SIG-M5 treated with dmso at 0.1 percent for 504 hours (cell line): ENCODE data around the gene TTC22.

Experiments
- DNase-seq: peaks from one replicate; lab custom pipeline; 2025; ENCODE audit not compliant: unreplicated experiment; lab: John Stamatoyannopoulos, UW

The TTC22 gene

DNA sequence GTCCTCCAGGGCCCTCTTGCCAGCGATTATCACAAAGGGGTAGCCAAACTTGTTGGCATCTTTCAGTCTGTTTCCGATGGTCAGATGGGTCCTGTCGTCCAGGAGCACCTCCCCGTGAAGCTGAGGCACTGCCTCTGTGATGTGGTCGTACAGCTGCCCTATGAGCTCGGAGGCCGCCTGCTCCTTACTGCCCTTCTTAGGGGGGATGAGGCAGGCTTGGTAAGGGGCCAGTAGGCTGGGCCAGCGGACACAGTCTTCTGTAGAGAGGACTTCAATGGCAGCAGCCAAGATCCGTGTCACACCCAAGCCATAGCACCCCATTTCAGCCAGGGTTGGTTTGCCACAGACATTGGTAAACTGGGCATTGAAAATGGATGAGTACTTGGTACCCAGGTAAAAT is 43.3 kb downstream of the TTC22 start:
- DNase-seq, result no peak

DNA sequence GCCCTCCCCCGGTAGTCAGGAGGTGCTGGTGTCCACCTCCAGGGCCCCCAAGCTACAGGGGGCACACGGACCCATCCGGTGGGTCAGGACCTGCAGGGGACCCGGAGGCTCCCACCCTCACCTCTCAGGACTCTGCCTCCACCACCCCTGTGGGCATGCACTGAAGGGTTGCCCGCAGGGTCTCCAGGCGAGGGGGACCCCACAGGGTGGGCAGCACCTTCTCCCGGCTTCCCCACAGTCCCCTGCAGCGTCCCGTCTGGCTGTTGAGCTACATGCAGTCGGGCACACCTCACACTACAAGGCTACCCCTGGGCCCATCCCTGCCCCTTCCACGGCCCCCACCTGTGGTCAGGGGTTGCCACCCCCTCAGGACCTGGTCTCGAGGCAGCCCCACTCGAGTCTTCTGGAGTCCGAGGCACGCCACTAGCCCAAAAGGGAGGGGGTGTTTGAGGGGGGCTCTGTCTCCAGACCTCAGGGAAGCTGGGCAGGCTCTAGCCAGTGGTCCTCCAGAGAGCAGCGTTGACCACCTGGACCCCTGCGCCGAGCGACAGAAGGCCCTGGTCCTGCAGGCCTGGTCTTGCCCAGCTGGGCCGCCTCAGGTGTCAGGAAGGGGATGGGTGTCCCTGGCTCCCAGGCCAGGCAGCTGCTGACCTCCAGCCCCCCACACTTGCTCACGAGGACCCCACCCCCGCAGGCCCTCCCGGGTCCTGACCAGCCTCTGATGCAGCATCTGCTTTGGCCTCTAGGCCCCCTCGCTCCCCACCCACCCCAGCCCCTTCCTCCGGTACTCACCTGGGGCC is 46.4 kb downstream of the TTC22 start:
- no peak for DNase-seq

DNA sequence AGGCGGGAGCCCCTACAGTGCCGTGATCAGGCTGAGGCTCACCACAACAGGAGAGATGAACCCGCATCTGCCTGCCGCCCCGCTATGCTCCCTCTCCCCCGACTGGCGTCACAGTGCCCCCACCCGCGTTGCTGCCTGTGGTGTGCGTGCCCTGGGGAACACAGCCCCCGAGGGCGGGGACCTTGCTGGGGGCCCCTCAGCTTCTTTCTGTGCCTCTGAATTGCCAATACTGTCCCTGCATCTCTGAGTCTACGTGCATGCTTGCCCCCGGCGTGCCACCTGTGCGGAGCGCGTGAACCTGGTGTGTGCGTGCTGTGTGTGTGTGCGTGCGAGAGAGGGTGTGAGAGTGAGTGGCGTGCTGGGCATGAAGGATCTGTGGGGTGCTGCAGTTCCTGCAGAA is 47.1 kb downstream of the TTC22 start:
- DNase-seq, result no peak

DNA sequence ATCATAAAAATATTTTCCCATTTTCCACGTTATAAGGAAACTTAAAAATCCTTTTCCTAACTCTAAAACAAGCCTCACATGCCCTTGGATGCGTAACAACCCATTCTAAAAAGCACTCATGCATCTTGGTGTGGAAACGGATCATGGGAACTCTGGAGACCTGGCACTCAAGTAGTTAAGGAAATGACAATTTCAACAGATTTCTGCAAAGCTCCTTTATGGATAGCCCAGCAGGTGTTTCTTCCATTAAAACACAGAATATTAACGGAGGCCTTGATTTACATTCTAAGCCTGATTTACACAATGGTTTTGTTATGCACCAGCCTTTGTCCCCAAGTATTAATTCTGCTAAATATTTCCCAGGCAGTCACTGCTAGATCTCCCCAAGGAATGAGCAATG is 49.7 kb downstream of the TTC22 start:
- no peak for DNase-seq

DNA sequence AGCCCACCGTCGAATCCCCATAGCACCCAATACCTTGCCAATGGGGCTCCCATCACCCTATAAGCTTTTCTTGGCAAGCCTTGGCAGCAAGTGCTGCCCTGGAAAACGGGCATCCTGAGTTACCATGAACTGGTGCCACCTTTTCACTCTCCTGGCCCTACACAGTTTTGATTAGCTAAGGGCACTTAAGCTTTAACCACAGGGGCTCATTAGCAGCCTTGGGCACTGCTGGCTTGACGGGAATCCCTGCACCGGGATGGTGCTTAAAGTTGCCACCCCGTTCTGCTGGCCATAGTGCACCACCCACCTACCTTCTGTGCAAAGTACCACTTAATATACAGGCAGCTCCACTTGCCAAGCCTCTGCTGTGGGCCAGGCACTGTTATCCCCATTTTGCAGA is 50.5 kb downstream of the TTC22 start:
- DNase-seq, result no peak

DNA sequence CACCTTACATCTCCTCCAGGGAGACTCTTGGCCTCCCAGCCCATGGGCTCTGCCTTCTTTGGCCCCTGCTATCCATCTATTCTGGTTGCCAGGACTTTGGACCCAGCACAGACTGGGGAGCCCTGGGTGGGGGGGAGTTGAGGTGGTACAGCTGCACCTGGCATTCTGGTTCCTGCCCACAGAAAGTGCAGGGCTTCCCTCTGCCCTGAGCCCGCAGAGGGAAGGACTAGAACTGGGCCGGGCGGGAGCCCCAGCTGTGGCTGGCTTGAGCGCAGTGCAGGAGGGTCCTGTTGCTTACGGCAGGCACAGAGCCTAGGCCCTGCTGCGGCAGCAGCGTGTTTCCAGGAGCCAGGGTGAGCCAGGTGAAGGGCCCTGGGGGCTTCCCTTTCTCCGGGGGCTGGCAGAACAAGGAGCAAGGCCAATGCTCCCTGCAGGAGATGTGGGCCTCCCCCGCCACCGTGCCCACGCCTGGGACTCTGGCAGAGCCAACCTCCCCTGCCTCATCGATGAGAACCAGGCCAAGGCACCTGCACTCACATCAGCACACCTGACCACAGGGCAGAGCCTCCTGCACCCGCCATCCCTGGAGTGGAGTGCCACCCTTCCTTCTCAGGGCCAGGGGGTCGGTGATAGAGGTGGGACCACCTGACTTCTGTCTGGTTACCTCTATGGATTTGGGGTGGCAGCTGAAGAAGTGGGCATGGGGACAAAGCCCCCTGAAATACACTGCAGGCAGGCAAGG is 52.9 kb downstream of the TTC22 start:
- no peak for DNase-seq

DNA sequence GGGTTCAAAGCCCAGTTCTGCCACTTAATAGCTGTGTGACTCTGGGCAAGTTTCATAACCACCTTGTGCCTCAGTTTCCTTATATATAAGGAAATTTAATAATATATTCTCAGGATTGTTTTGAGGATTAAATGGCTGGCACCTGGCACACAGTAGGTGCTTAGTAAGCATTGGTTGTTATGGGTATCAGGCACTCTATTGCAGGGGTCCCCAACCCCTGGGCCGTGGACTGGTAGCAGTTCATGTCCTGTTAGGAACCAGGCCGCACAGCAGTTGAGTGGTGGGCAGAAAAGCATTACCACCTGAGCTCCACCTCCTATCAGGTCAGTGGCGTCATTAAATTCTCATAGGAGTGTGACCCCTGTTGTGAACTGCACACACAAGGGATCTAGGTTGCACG is 55.3 kb downstream of the TTC22 start:
- no peak for DNase-seq

DNA sequence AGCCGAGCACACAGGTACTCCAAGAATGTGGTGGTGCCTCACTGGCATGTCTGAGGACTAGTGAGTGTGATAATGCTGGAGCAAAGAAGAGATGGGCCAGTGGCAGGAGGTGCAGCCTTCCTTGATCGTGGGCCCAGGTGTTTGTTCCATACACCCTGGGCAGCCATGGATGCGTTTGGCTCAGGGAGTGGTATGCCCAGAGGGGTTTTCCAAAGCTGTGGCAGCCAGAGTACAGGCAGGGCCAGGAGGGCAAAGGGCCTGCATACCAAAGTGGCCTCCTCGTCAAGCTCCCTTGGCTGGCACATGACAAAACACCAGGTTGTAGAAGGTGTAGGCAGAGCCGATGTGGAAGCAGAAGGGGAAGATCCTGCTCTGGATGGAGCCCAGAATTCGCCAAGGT is 55.8 kb downstream of the TTC22 start:
- DNase-seq, result no peak

DNA sequence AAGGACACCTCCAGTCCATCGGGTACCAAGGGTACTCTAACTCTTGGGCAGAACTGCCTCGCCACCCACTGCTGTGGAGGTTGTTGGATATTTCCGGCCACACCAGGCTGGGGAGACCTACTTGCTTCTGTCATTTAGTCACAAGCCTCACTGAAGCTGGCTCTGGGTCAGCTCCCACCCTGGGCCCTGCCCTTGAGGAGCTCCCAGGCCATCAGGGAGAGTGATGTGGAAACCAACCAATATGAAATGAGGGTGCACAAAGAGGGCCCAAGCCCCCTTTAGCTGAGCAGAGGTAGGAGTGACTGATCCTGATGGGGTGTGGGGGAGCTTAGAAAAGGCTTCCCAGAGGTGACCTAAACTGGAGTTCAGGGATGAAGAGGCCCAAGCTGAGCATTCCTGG is 56.4 kb downstream of the TTC22 start:
- no peak for DNase-seq

DNA sequence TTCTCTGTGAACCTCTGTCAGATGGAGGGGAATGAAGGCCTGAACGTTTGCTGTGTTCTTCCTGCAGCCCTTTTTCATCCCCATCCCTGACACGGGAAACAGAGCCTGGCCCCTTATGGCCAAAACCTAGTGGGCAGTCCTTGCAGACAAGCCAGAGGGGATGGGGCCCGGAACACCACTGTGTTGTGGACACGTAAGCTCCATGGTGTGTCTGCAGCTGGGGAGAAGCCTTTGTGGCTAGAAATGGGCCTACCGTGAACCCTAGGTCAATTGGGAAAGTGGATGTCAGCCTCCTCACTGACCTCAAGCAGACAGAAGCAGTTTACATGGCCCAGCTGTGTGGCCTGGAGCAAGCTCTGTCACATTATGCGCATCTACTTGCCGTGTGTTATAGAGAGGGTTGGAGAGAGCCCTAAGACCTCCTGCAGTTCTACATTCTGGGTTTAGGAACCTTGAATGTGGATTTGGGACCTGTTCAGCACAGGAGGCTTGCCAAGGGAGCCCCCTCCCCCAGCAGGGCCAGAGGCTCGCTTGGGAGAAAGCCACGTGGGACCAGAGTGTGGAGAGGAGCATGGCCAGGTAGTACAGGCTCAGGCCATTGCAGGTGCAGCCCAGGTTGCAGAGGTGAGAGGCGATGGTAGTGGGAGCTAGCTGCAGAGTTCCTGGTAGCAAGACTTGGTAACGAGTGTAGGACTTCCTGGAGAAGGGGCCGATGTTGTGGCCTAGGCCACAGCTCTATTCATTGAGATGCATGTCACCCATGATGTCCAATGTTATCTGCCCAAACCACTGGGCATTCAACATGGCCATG is 57.5 kb downstream of the TTC22 start:
- no peak for DNase-seq

DNA sequence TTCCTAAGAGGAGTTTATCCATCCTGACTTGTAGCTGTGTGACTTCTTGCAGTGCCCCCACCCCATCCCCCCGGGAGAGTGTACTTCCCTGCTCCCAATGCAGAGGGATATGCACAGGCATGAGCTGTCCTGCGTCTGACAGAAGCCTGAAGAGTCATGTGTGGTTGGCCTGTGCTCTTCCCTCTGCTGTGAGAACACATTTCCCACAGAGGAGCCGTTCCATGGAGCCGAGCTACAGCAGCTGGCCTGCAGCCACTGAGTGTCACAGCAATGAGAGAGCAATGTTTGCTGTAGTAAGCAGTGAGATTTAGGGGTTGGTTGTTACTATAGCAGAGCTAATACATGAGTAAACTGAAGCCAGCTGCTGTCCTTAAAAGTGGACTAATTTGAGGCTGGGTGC is 58.8 kb downstream of the TTC22 start:
- DNase-seq, result no peak

DNA sequence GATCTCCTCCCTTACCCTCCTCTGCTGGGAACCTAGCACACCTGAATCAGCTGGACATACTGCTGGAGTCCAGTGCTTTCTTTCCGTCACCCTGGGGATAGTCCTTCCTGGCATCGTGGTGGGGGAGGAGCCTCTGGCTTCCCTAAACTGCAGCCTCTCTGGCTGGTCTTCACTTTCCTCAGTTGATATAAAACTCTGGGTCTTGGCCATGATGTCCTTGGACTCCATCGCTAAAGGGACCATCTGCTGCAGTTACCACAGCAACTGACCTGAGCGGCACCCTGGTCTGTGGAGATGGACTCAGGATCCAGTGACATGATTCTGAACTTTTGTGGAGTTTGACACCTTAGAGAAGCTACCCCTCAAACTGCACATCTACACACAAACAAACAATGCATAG is 59.6 kb downstream of the TTC22 start:
- DNase-seq, result no peak

DNA sequence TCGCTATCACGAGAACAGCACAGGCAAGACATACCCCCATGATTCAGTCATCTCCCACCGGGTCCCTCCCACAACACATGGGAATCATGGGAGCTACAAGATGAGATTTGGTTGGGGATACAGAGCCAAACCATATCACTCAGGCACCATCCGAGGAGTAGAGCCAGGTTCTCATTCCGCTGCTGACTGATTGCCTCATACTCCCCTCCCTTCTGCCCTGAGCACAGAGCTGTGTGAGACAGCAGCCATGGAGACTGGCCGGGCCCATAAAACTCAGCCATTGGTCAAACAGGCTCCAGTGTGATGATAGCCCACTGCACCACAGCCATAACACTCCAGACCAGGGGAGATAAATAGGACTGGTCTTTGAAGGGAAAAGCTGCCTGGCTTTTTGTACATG is 62.9 kb downstream of the TTC22 start:
- no peak for DNase-seq

DNA sequence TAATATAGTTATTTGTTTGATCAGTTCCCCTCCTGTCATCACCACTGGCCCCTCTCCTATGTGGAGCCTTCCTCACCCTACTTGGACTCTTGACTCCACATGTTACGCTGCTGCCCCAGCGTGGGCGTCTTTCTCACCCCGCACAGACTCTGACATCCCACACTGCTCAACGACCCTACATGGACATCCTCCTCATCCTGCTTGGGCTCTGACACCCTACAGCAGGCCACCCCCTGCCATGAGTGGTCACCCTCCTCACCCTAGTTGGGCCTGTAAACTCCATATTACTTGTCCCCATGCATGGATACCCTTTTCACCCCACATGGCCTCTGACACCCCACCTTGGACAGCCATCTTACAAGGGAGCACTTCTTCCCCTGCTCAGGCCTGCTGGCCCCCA is 64.4 kb downstream of the TTC22 start:
- DNase-seq, result no peak
